K562 treated with DMSO at 1 percent for 48 hours (cell line): ENCODE results near the gene CEP70. TPM values are rescaled to one million over a fixed set of nuclear protein-coding genes. Genes with fewer than 3 reads are reported as not detected.

ENCODE experiments used
- total RNA-seq: library from RNA; unstranded; fragments of 300-600 nt; gene quantifications from 2 replicates; pipeline ENCODE4 v1.2.3, GENCODE V29; 2022; ENCODE audit warnings: low replicate concordance; ENCODE audit errors: extremely low read depth

Gene CEP70, protein sequence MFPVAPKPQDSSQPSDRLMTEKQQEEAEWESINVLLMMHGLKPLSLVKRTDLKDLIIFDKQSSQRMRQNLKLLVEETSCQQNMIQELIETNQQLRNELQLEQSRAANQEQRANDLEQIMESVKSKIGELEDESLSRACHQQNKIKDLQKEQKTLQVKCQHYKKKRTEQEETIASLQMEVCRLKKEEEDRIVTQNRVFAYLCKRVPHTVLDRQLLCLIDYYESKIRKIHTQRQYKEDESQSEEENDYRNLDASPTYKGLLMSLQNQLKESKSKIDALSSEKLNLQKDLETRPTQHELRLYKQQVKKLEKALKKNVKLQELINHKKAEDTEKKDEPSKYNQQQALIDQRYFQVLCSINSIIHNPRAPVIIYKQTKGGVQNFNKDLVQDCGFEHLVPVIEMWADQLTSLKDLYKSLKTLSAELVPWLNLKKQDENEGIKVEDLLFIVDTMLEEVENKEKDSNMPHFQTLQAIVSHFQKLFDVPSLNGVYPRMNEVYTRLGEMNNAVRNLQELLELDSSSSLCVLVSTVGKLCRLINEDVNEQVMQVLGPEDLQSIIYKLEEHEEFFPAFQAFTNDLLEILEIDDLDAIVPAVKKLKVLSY
- total RNA-seq, result not detected in 2 replicates

GRCh38 chr3:138594150-138594934 lies at the start of gene CEP70:
CEP70 (minus strand) TSS chr3:138594260; CDS start chr3:138572927, 21,333 bp downstream.

DNA sequence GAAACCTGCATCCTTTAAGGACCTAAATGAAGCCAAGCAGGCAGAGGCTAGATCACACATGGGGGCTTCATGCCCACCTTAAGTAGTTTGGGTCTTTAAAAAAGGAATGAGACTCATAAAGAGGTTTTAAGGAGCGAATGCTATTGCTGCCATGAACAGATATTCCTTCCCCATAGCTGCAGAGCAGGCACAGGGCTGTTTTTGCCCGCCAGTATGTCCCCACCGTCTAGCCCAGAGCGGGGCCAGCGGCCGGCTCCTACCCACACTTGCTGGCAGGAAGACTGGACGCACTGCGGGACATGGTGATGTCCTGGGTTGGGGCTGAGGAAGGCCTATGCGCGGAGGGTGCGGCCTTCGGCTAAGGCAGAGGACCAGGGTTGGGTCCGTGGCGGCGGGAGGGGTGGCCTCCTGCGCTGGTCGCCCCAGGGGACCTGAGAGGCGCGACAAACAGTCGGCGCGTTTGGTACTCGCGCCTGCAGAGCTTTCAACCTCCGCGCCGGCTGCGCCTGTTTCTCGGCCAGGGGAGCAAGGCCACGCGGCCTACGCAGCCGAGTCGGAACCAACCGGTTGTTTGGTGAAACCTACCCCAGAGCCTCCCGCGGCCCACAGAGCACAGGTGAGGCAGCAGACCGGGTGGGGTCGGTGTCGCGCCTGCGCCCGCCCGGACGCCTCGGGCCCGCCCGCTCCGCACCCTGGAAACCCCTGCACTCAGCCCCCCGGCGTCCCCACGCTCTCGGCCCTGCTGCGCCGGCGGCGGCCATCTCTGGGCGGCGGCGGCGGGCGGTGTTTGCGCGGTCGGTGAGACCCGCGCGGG lies 14.5 kb upstream of the CEP70 start, which contains the start of gene FAIM:
FAIM (plus strand) TSS at position 450 of the 814 bp plus-strand sequence. CDS start 10,956 bp downstream, outside the sequence.

Other genes starting within 250 kb of the CEP70 start
- gene MRAS, start 245.7 kb downstream of the CEP70 start, total RNA-seq, result not detected in 2 replicates
- gene ESYT3, start 159.6 kb downstream of the CEP70 start, total RNA-seq, result not detected in 2 replicates
- gene FAIM, start 14.5 kb upstream of the CEP70 start, total RNA-seq, result not detected in 2 replicates
- gene PIK3CB, start 240.7 kb upstream of the CEP70 start, total RNA-seq, result not detected in 2 replicates